LHCN-M2 (cell line): ENCODE results near the gene PRSS22. TPM values are rescaled to one million over a fixed set of nuclear protein-coding genes. Genes with fewer than 3 reads are reported as not detected.

Source experiments
- DNase-seq: peaks from one replicate; pipeline ENCODE4 v3.0.0-alpha.2; 2012; ENCODE audit warnings: low read depth
- total RNA-seq: library from RNA; depleted of rRNA; stranded (reverse); fragments of >200 nt; gene quantifications from 2 replicates; pipeline ENCODE4 v1.2.3, GENCODE V29; 2014

PRSS22 gene
- total RNA-seq, 1 experiment from 2014 or later, result not detected

DNA sequence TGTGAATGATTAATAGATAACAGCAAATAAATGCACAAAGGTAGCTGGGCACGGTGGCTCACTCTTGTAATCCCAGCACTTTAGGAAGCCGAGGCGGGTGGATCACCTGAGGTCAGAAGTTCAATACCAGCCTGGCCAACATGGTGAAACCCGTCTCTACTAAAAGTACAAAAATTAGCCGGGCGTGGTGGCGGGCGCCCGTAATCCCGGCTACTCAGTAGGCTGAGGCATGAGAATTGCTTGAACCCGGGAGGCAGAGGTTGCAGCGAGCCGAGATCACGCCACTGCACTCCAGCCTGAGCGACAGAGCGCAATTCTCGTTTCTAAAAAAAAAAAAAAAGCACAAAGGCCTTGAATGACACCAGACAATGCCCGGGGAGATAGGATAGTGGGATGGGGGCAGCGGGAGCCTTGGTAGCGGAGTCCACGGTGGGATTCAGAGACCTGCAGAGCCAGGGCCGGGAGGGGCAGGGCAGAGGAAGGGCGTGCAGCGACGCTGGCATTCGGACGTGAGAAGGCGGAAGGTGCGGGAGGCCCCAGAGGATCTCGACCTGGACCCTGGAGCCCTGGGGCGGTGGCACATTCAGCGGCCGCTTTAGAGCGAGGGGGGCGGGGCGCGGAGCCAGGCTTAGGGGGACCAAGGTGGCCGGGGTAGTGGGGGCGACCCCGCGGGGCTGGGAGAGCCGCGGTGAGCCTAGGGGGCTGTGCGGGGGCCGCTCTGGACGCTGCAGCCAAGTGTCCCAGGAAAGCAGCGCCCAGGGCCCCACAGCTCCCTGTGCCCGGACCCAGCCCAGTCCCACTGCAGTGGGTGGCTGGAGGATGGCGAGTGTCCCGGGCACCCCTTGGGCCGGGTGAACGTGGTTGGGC is 24.0 kb upstream of the PRSS22 start:
- DNase-seq, result no peak

- no peak for DNase-seq
Observed at GRCh38 chr16:2879854-2880508, 22.0 kb upstream of the PRSS22 start.

DNA sequence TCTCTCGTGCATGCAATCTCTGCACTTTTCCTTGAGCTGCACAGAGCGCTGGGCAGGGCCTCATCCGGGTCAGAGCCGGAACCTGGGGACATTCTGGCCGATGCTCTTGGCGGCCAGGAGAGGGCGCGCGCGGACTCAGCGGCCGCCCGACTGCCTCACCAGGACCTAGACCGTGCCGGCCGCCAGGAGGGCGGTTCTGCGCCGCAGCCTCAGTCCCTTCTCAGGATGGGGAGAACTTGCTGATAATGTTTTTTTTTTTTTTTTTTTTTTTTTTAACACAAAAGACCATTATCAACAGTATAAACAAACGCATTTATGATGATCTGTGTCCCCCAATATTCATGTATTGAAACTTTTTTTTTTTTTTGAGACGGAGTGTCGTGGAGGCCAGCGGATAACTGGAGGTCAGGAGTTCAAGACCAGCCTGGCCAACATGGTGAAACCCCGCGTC is 17.0 kb upstream of the PRSS22 start:
- peak; percentile 59 for DNase-seq

GRCh38 chr16:2874032-2874911 is 16.3 kb upstream of the PRSS22 start:
- no peak for DNase-seq

DNA sequence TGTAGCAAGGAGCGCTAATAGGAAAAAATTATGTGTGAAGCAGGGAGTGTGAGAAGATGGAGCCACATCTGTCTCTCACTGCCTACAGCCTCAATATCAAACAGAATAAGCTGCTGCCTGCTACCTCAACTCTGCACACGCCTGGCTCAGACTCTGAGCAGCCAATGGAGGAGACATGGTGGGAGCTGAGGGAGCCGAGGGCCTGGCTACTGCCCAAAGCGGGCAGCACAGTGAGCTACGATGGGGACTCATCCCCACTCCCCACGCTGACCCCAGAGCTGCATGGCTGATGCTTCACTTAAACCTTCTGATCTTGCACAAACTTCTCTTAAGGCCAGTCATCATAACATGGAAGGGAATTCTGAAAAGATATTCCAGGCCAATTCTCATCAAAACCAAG is 14.0 kb upstream of the PRSS22 start:
- no peak for DNase-seq

DNA sequence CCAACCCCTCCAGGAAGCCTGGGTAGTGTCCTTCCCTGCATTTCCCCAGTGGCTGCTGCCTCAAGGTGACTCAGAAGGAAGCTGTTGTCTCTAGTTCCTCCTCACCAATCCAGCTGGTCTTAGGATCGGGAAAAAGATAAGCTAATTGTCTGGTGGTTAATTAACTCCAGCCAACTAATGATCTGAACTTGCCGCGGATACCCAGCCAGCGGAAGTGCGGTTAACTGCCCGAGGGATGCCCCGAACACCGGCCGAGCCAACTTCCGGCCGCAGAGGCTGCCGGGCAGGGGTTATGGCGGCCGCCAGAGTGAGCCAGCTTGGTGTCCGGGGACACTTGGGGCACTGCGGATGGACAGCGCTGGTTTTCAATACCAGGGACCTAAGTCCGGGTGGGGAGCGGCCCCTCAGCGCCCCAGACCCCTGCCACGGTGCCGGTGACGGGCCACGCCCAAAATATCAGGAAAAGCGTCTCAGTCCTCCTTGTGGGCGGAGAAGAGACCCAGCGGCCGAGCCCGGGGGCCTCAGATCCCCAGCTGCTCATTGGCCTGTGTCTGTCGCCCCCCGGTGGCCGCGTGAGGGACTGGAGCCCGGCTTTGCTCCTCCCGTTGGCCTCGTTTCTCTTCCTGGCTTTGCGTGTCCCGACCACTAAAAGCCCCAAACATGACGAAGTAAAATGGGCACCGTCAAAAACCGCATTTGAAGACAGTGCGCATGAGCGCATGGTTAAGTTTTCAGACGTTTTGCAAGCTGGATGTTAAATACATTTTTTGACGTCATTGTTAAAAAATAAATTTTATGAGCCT is 10.2 kb upstream of the PRSS22 start:
- peak; percentile 95 for DNase-seq

DNA sequence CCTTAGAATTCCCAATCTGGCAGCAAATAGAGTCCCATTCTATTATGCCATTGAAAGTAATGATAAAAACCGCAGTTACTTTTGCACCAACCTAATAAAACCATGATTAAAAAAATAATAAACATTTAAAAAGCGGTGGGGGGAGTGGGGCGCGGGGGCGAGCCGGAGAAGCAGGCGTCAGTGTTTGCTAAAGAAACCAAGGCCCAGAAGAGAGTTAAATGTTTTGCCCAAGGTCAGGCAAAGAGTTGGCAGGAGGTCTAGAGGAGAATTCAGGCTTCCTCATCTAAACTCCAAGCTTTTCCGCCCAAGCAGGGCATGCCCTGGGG is 9.7 kb upstream of the PRSS22 start:
- DNase-seq, result no peak

GRCh38 chr16:2866431-2866830 is 8.5 kb upstream of the PRSS22 start:
- DNase-seq, result no peak

GRCh38 chr16:2865651-2866050 is 7.7 kb upstream of the PRSS22 start:
- no peak for DNase-seq

DNA sequence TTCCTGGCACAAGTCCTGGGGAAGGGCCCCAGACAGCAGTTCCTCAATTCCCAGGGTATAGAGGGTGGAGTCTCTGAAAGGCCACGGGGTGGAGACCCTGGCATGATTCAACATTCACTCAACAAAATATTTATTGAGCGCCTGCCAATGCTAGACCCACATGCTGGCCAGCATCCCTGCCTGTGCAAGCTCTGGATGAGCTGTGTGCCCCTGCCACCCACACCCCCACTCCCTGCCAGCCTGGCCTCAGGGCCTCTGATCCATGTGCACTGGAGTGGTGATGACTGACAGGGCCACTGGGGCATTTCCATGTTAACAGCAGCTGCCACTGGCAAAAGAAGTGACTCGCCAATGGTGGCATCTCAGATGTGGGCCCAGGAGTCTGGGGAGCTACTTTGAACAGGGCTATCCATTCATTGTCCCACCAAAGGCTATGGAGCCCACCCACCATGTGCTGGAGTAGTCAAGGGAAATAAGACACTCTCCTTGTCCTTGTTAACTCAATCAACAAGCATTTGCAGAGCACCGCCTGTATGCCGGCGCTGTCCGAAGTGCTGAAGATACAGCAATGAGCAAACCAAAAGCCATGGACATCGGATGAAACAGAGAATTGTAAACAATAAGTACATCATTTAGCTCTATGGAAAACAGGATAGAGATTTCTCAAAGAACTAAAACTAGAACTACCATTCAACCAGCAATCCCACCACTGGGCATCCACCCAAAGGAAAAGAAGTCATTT is 3.0 kb upstream of the PRSS22 start:
- DNase-seq, result peak; percentile 38

DNA sequence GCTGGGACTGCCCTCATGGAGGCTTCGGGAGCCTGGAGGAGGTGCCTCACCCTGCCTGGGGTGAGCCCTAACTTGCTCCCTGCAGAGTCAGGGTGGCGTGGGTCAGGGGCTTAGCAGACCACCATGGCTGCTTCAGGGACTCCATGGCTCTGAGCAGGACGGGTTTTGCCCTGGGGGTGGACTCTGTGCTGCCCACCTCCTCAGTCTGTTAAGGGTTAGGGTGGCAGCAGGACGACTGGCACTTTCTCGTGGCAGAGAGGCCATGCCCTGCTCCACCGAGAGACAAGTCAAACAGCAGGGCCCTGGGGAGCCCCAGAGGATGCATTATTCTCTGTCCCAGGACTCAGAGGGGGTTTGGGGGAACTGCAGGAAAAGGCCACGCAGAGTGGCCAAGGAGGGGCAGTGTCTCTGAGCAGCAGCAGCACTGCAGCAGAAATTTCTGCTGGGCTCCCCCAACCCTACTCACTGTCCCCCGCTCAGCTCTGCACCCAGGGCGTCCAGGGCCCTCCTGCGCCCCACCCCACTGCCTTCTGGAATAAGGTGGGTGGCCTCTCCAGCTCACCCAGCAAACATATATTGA is 1.8 kb upstream of the PRSS22 start:
- DNase-seq, result no peak

- no peak for DNase-seq
Observed at GRCh38 chr16:2858245-2859025, 465 bp upstream of the PRSS22 start.

- DNase-seq, result no peak
Observed at GRCh38 chr16:2856686-2857450, 1.1 kb downstream of the PRSS22 start.

DNA sequence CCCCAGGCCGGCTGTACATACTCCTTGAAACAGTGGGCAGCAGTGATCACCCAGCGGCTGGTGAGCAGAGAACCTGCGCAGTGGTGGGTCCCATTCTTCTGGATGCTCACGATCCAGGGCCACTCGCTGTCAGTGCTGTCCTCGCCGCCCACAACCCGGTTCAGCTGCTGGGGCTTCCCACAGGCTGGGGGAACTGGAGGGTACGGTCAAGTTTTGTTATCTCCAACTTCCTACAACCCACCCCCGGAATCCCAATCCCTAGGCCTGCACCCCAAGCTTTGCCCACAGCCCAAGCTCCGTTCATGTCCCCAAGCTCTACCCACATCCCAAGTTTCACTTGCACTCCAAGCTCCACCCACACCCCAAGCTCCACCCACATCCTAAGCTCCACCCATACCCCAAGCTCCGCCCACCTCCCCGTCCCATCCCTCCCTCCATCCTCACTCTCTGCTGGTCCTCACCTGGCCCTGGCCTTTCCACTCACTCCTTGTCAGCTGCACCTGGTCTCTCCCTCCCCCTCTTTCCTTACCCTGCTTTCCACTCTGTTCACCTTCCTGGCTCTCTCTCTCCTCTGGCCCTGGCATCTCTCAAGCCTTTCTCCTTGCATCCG is 1.8 kb downstream of the PRSS22 start:
- DNase-seq, result no peak

DNA sequence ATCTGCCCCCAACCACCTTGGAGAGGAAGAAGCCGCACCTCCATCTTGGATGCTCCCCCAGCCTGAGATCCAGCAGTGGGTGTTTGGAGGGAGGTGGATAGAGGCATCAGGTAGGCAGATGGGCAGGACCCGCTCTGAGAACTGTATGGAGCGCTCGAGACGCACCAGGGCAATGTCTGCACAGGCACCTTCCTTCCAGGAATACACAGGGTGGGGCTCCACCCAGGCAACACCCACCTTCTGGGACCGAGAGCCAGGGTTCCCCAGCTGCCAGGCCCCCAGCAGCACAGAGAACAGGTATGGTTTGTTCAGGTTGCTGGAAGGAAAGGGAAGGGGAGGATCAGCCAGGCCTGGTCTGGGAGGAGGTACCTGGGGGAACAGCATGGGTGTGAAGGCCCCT is 2.4 kb downstream of the PRSS22 start:
- DNase-seq, result no peak

- DNase-seq, result no peak
Observed at GRCh38 chr16:2854700-2855309, 3.2 kb downstream of the PRSS22 start.

DNA sequence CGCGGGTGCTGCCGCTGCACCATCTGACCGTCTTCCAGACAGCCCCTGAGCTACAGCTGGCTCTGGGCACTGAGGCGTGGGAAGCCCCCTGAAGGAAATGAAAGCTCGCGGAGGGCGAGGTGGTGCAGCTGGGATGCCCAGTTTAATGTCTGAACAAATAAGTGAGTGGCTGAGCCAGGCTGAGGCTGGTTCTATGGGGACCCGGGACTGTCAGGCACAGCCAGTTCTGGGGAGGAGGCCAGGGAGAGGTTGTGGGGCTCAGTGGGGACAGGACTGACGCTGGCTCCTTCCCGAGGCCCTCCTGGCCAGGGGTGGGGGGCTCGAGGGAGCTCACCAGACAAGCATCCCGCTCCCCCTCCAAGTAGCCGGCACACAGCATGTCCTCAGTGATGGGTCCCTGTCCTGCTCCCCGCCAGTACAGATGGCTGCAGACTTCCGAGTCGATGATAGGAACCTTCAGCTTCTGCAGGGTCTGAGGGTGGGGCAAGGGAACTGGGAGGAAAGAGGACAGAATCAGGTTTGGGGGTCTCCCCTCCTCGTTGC is 4.4 kb downstream of the PRSS22 start:
- no peak for DNase-seq
